ENCODE measurements around the gene CAMK1G. TPM values are rescaled to one million over a fixed set of nuclear protein-coding genes. Genes with fewer than 3 reads are reported as not detected.

Gene CAMK1G
- total RNA-seq, 4 donors from 2014 or later, result 0.51 TPM; not detected in 3

DNA sequence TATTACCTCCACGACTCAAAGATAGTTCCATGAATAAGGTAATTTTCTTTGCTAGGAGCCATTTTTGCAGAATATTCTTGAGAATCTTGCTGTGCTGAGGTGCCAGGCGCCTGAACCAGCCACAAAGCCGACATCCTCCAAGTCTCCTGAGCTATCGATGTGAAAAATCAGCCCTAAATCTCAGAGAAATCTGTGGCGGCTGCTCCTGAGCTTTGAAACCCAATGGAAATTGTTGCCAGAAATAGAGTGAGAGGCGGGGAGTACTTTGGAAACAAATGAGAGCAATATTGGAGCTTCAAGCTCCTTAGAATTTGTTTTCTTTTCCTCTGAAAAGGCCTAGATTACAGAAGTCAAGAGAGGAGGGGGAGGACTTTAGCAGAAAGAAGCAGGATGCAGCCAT, 6.3 kb downstream of the CAMK1G start:
- TF ChIP-seq, protein P1, sequence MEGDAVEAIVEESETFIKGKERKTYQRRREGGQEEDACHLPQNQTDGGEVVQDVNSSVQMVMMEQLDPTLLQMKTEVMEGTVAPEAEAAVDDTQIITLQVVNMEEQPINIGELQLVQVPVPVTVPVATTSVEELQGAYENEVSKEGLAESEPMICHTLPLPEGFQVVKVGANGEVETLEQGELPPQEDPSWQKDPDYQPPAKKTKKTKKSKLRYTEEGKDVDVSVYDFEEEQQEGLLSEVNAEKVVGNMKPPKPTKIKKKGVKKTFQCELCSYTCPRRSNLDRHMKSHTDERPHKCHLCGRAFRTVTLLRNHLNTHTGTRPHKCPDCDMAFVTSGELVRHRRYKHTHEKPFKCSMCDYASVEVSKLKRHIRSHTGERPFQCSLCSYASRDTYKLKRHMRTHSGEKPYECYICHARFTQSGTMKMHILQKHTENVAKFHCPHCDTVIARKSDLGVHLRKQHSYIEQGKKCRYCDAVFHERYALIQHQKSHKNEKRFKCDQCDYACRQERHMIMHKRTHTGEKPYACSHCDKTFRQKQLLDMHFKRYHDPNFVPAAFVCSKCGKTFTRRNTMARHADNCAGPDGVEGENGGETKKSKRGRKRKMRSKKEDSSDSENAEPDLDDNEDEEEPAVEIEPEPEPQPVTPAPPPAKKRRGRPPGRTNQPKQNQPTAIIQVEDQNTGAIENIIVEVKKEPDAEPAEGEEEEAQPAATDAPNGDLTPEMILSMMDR (IDR thresholded peaks at IDR 0.05; ENCODE audit: low read depth), result no peak

- TF ChIP-seq, protein P1 (IDR thresholded peaks at IDR 0.05; ENCODE audit: low read depth), result no peak
Measured at GRCh38 chr1:209590405-209590804, 6.9 kb downstream of the CAMK1G start.

DNA sequence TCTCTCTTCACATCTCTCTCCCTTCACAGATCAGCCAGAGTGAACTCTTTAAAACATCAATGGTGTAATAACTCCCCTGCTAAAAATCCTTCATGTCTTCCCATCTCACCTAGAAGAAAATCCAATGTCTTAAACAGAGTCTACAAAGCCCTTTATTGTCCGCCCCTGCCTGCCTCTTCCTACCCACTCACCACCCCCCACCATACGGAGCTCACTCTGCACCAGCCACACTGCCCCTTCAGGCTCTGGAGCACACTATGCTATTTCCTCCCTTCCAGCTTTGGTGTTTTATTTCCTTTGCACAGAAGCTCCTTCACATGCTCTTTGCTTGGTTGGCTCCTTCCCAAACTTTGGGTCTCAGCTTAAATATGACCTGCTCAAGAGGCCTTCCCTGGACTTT, 10.2 kb downstream of the CAMK1G start:
- TF ChIP-seq, protein P1 (IDR thresholded peaks at IDR 0.05; ENCODE audit: low read depth), result no peak

DNA sequence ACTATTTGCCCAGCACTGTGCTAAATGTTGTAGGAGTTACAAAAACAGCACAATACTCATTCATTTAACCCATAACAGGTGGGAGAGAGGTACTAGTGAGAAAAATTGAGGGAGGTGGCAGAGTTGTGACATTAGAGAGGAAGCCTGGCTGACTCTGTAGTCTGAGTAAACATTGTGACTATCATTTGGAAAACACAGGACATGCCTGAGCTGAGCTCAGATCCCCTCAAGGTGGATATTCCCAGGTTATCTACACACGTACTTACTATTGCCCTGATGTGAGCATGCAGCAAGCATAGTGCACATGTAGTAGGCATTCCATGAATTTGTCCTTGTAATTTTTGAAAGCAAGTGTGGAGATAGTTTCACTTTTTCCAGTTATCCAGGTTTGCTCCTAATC, 10.9 kb downstream of the CAMK1G start:
- TF ChIP-seq, protein P1 (IDR thresholded peaks at IDR 0.05; ENCODE audit: low read depth), result no peak

DNA sequence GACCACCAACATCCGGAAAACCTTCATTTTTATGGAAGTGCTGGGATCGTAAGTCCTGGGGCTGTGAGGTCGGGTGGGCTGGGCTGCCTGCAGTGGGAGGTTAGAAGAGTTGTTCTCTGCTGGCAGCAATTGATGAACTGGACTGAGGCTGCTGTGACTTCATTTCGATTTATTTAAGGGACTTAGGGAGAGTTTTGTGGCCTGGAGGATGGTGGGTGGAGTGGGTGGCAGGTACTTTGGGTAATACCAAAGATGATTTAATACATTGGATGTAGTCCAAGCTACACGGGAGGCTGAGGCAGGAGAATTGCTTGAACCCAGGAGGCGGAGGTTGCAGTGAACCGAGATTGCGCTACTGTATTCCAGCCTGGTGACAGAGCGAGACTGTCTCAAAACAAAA, 11.5 kb downstream of the CAMK1G start:
- TF ChIP-seq, protein P1 (IDR thresholded peaks at IDR 0.05; ENCODE audit: low read depth), result no peak

DNA sequence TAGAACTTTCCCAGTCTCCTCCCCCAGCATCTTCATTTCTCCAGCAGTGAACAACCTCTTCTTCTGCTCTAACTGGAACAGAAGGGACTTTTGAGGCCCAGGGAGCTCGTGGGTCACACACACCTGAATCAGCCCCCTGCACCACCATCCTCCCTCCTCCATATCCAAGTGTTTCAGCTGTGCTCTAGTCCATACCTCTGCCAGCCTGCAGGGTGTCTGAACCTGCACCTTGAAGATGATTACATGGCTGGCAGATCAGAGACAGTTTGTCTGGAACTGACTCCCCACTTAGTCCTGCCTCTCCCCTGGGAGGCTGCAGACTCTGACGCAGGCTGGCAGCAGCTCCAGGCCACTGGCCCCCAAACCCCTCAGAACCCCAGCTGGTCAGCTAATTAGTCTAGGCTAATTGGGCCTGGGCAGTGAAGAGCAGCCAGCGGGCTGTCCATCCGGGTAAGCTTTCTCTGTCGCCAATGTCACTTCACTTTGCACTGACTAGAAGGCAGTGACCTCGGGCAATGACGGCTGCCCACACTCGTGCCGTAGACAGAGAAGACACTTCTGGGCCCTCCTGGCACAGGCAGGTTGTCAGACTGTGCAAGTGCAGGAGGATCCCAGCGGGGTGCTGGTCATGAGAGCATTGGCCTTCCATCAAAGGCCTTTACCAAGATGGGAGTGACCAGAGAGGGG, 12.2 kb downstream of the CAMK1G start:
- TF ChIP-seq, protein P1 (IDR thresholded peaks at IDR 0.05; ENCODE audit: low read depth), result no peak

GRCh38 chr1:209597499-209597898, 14.0 kb downstream of the CAMK1G start:
- TF ChIP-seq, protein P1 (IDR thresholded peaks at IDR 0.05; ENCODE audit: low read depth), result no peak
